ENCODE measurements around the gene R3HDML. TPM values are rescaled to one million over a fixed set of nuclear protein-coding genes. Genes with fewer than 3 reads are reported as not detected.
"Not testable (repeated sequence)": the region's sequence is repeated elsewhere in the genome, so short reads cannot be mapped to it uniquely, and the experiment has no call there.

The R3HDML gene
- total RNA-seq, 2 donors from 2014 or later = not detected

DNA sequence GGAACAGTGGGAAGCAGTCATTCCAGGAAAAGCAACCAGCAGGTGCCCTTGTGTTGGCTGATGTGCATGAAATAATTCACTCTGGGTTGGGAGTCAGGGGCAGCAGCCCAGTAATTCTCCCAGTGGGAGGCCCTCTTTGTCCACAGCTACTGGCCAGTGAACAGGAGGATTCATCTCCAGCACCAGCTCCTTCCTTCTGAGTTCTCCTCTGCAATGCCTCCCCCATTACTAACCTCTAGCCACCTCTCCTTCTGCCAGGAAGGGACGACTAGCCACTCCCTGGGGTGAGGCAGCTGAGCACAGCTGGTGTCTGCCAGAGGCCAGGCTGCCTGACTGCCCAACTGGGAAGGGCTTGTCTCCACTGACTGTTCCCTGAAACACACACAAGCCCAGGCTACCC is 12.5 kb upstream of the R3HDML start:
- peak overlapping the region; percentile 3 for H3K27ac Mint-ChIP-seq
- peaks cover 11% of the 10 kb centered on the region for H3K9me3 Mint-ChIP-seq
- H3K4me1 ChIP-seq (ENCODE audit: control insufficient read depth, insufficient read depth, low read length) = no peaks in the 10 kb centered on the region
- H3K9me3 ChIP-seq (ENCODE audit: control insufficient read depth, low read length) = peaks cover 13% of the 10 kb centered on the region
- no peaks in the 10 kb centered on the region for H3K27me3 Mint-ChIP-seq (ENCODE audit: insufficient read depth)
- H3K36me3 ChIP-seq (ENCODE audit: control insufficient read depth, insufficient read depth, low read length) = no peaks in the 10 kb centered on the region
- peak; percentile 68 for DNase-seq
- H3K4me3 Mint-ChIP-seq = no peak overlapping the region
- peak overlapping the region; percentile 69 for H3K27ac ChIP-seq (ENCODE audit: low read depth, low read length)
- H3K4me1 Mint-ChIP-seq = peaks cover 7% of the 10 kb centered on the region
- no peak overlapping the region for H3K9ac ChIP-seq (ENCODE audit: extremely low read depth, low read length, poor library complexity, severe bottlenecking)
- 25% methylated on average over 1 of the region's 1 CpG; no CpG with 5 or more reads in 1 of the 2 experiments for WGBS, 2 experiments (ENCODE audit: insufficient coverage in 1 of 2, insufficient read length in 1 of 2)
- H3K4me3 ChIP-seq (ENCODE audit: low read length) = no peak overlapping the region
- TF ChIP-seq, protein P1, sequence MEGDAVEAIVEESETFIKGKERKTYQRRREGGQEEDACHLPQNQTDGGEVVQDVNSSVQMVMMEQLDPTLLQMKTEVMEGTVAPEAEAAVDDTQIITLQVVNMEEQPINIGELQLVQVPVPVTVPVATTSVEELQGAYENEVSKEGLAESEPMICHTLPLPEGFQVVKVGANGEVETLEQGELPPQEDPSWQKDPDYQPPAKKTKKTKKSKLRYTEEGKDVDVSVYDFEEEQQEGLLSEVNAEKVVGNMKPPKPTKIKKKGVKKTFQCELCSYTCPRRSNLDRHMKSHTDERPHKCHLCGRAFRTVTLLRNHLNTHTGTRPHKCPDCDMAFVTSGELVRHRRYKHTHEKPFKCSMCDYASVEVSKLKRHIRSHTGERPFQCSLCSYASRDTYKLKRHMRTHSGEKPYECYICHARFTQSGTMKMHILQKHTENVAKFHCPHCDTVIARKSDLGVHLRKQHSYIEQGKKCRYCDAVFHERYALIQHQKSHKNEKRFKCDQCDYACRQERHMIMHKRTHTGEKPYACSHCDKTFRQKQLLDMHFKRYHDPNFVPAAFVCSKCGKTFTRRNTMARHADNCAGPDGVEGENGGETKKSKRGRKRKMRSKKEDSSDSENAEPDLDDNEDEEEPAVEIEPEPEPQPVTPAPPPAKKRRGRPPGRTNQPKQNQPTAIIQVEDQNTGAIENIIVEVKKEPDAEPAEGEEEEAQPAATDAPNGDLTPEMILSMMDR (conservative IDR thresholded peaks at IDR 0.05) = no peak
- H3K27me3 ChIP-seq (ENCODE audit: control insufficient read depth, insufficient read depth, low read length, poor library complexity, severe bottlenecking) = no peaks in the 10 kb centered on the region
- no peaks in the 10 kb centered on the region for H3K36me3 Mint-ChIP-seq (ENCODE audit: low read depth)

DNA sequence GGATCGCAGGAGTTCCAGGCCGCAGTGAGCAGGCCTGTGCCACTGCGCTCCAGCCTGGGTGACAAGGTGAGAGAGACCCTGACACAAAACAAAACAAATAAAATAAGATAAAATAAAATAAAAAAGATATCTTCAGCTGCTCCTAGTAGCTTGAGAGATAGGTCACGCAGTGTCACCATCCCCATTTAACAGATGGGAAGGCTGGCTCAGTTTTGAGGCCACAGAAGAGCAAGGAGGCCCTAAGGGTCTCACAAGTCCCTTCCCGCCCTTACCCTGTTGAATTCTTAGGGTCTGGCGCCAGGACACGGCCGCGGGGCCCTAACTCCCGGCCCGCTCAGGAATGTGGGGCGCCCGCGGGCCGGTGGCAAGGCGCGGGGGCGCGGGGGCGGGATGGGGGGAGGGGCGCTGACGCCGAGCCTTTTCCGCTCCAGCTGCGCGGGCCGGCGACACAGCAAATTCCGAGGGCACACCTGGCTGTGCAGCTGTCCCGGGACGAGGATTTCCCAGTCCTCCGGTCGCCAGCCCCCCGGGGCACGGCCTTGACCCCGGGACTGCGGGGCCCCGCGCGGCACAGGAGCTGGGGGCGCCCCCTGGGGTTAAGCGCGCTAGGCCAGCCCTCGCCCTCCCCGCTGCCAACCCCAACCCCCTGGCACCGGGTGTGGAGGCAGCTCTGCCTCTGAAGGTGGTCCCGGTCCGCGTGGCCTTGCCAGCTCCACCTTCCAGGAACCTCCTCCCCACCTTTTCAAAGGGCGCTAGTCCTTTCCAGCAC is 10.3 kb upstream of the R3HDML start:
- Mint-ChIP-seq H3K4me1 (peaks cover 7% of the 10 kb centered on the region), H3K36me3 (ENCODE audit: low read depth) (no peaks in the 10 kb centered on the region), H3K27me3 (ENCODE audit: insufficient read depth) (no peaks in the 10 kb centered on the region), H3K9me3 (peaks cover 3% of the 10 kb centered on the region), H3K4me3 (peak overlapping the region; percentile 16), H3K27ac (no peak overlapping the region)
- DNase-seq = peak; percentile 76
- TF ChIP-seq, protein P1 (conservative IDR thresholded peaks at IDR 0.05) = no peak
- no peak overlapping the region for H3K4me3 ChIP-seq (ENCODE audit: low read length)
- H3K27ac ChIP-seq (ENCODE audit: low read depth, low read length) = no peak overlapping the region
- H3K9me3 ChIP-seq (ENCODE audit: control insufficient read depth, low read length) = no peaks in the 10 kb centered on the region
- no peaks in the 10 kb centered on the region for H3K27me3 ChIP-seq (ENCODE audit: control insufficient read depth, insufficient read depth, low read length, poor library complexity, severe bottlenecking)
- H3K9ac ChIP-seq (ENCODE audit: extremely low read depth, low read length, poor library complexity, severe bottlenecking) = no peak overlapping the region
- WGBS, 2 experiments (ENCODE audit: insufficient coverage in 1 of 2, insufficient read length in 1 of 2) = 27 to 40% methylated on average over 10 to 50 of the region's 50 CpGs
- H3K36me3 ChIP-seq (ENCODE audit: control insufficient read depth, insufficient read depth, low read length) = no peaks in the 10 kb centered on the region
- no peaks in the 10 kb centered on the region for H3K4me1 ChIP-seq (ENCODE audit: control insufficient read depth, insufficient read depth, low read length)

DNA sequence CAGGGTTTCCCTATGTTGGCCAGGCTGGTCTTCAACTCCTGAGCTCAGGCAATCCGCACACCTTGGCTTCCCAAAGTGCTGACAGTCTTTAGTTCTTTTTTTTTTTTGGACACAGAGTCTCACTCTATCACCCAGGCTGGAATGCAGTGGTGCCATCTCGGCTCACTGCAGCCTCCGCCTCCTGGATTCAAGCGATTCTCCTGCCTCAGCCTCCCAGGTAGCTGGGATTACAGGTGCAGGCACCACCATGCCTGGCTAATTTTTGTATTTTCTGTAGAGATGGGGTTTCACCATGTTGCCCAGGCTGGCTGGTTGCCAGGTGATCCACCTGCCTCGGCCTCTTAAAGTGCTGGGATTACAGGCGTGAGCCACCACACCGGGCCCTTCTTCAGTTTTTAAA is 9.1 kb upstream of the R3HDML start:
- not testable (repeated sequence) for H3K27ac ChIP-seq (ENCODE audit: low read depth, low read length); H3K9me3 Mint-ChIP-seq

More for the DNA sequence above, 9.1 kb upstream of the R3HDML start:
- not testable (repeated sequence) for H3K9me3 ChIP-seq (ENCODE audit: control insufficient read depth, low read length); H3K4me1 ChIP-seq (ENCODE audit: control insufficient read depth, insufficient read depth, low read length); H3K36me3 Mint-ChIP-seq (ENCODE audit: low read depth); H3K4me3 Mint-ChIP-seq; H3K27me3 Mint-ChIP-seq (ENCODE audit: insufficient read depth); H3K36me3 ChIP-seq (ENCODE audit: control insufficient read depth, insufficient read depth, low read length); H3K4me3 ChIP-seq (ENCODE audit: low read length); H3K9ac ChIP-seq (ENCODE audit: extremely low read depth, low read length, poor library complexity, severe bottlenecking); DNase-seq; H3K4me1 Mint-ChIP-seq; H3K27ac Mint-ChIP-seq; H3K27me3 ChIP-seq (ENCODE audit: control insufficient read depth, insufficient read depth, low read length, poor library complexity, severe bottlenecking)
- 94% methylated on average over 6 to 7 of the region's 7 CpGs for WGBS, 2 experiments (ENCODE audit: insufficient coverage in 1 of 2, insufficient read length in 1 of 2)

Measured in endodermal cell (in vitro differentiated cells).